Ovary (tissue), 9 donors: ENCODE results near the gene XRCC3. TPM values are rescaled to one million over a fixed set of nuclear protein-coding genes. Genes with fewer than 3 reads are reported as not detected.

Experiments used
- DNase-seq, 5 donors: peaks; one replicate each; pipeline ENCODE4 v3.0.0-alpha.2; 2019 to 2020
- H3K27ac ChIP-seq, 2 donors: fragments of 200-600 bp; one replicate each; pipeline versions ENCODE4 v1.5.1 to v1.8.0; 2019 to 2022
- H3K27me3 ChIP-seq: fragments of 200-600 bp; one replicate; pipeline ENCODE4 v1.8.0; 2022
- H3K36me3 ChIP-seq: fragments of 200-600 bp; sonication (generic); one replicate; pipeline ENCODE4 v1.5.1; 2019
- H3K4me1 ChIP-seq: one replicate; pipeline ENCODE4 v1.8.1; 2013; ENCODE audit warnings: mild to moderate bottlenecking, moderate library complexity; ENCODE audit not compliant: insufficient read depth
- H3K4me3 ChIP-seq: fragments of 200-600 bp; sonication (generic); one replicate; pipeline ENCODE4 v1.5.1; 2017
- H3K9me3 ChIP-seq, 2 donors: fragments of 200-600 bp in 1 of 2; sonication (generic) in 1 of 2; one replicate each; pipeline versions ENCODE4 v1.5.1 to v1.8.1; 2013 to 2019; ENCODE audit warnings: mild to moderate bottlenecking in 1 of 2, moderate library complexity in 1 of 2
- CTCF ChIP-seq, 3 donors: fragments of 450-650 bp in 2 of 3; fragments of 200-600 bp in 1 of 3; IDR thresholded peaks; one replicate each; pipeline versions ENCODE4 v1.5.1 to v1.8.0; 2016 to 2022; ENCODE audit warnings: antibody characterized with exemption in 3 of 3, mild to moderate bottlenecking in 1 of 3
- EP300 ChIP-seq: sonication (generic); formaldehyde crosslinking; IDR thresholded peaks from one replicate; pipeline ENCODE4 v1.6.1; 2017; ENCODE audit warnings: antibody characterized with exemption
- POLR2A ChIP-seq: fragments of 450-650 bp; IDR thresholded peaks from one replicate; pipeline ENCODE4 v1.6.1; 2017; ENCODE audit warnings: antibody characterized with exemption, mild to moderate bottlenecking, moderate library complexity
- WGBS, 3 donors: extraction: QIAGEN DNeasy Blood & Tissue Kit in 1 of 3; methylation state at CpG; one replicate each; pipeline versions ENCODE4 v1.1.5 to v1.1.7; 2013 to 2017; 5-methylcytosine and 5-hydroxymethylcytosine counted together
- intact Hi-C, 4 donors: fragments of 100-400 bp; cut with DNase I; formaldehyde crosslinking; loops; one replicate each; pipeline versions ENCODE4 v1.11.0 to v1.15.1; 2022 to 2023
- polyA plus RNA-seq, 2 donors: library from polyadenylated mRNA; stranded (reverse); fragments of 200-250 nt in 1 of 2; fragments of 350-450 nt in 1 of 2; fragmentation: Illumina TruSeq in 1 of 2; extraction: RNeasy Lipid Tissue Mini Kit (QIAGEN cat#74804) in 1 of 2; gene quantifications; one replicate each; pipeline ENCODE4 v1.2.3, GENCODE V29; 2013 to 2014
- total RNA-seq, 7 donors: library from RNA; depleted of rRNA in 2 of 7; stranded (reverse); fragments of >200 nt in 2 of 7; fragmentation: NEBNext Ultra II Directional in 3 of 7; extraction: Animal tissue kit (Norgen Biotek cat#: 25700) in 3 of 7; gene quantifications; one replicate each; pipeline versions ENCODE4 v1.1.0 to v1.2.4, GENCODE V29; 2016 to 2023
- donor health status: DM: no; HTN: no; CAD: no; lungs with moderate emphysema.
- donor health status: DM: no; HTN: no; CAD: no.
- donor health status: Bipolar disorder and iron deficiency.
- donor health status: DM: yes; HTN: yes; CAD: no.
- donor health status: DM: no; HTN: no; CAD: no.
- donor health status: DM: yes; HTN: yes; CAD: no.

Gene XRCC3
- total and polyA plus RNA-seq, 9 donors = 1.4 to 8.5 (median 3.7) TPM

GRCh38 chr14:103702095-103702494 is 13.2 kb downstream of the XRCC3 start:
- no peaks in the 10 kb centered on the region for H3K36me3 ChIP-seq
- H3K4me3 ChIP-seq = no peak overlapping the region
- H3K4me1 ChIP-seq = peaks cover 26% of the 10 kb centered on the region
- H3K27me3 ChIP-seq = no peaks in the 10 kb centered on the region
- TF ChIP-seq CTCF (IDR thresholded peaks at IDR 0.05) (no peak), POLR2A (no peak), EP300 (no peak)
- WGBS, 3 donors = 71 to 87% (median 80%) methylated on average over 5 of the region's 5 CpGs
- no peak overlapping the region for H3K27ac ChIP-seq
- intact Hi-C loops = no loop called here
- no peaks in the 10 kb centered on the region for H3K9me3 ChIP-seq
- no peak for DNase-seq

GRCh38 chr14:103700753-103701490 is 14.3 kb downstream of the XRCC3 start:
- 79 to 84% (median 83%) methylated on average over 19 to 21 of the region's 21 CpGs for WGBS, 3 donors
- Histone ChIP-seq H3K4me1 (peaks cover 32% of the 10 kb centered on the region), H3K27ac (no peak overlapping the region), H3K4me3 (no peak overlapping the region), H3K9me3 (no peaks in the 10 kb centered on the region), H3K27me3 (no peaks in the 10 kb centered on the region), H3K36me3 (no peaks in the 10 kb centered on the region)
- TF ChIP-seq CTCF (IDR thresholded peaks at IDR 0.05) (no peak), EP300 (no peak), POLR2A (no peak)
- intact Hi-C loops = no loop called here
- DNase-seq = peak in 1 of 5 donors; percentile 37

GRCh38 chr14:103699901-103700752 is 15.1 kb downstream of the XRCC3 start:
- no peak overlapping the region for H3K27ac ChIP-seq
- no peaks in the 10 kb centered on the region for H3K36me3 ChIP-seq

More at GRCh38 chr14:103699901-103700752, 15.1 kb downstream of the XRCC3 start:
- peaks cover 30% of the 10 kb centered on the region for H3K4me1 ChIP-seq
- no peak for DNase-seq
- intact Hi-C loops = no loop called here
- H3K9me3 ChIP-seq = no peaks in the 10 kb centered on the region
- TF ChIP-seq CTCF (IDR thresholded peaks at IDR 0.05) = no peak
- TF ChIP-seq EP300 = no peak
- no peak for TF ChIP-seq POLR2A
- WGBS, 3 donors = 78 to 84% (median 83%) methylated on average over 20 to 25 of the region's 25 CpGs
- H3K4me3 ChIP-seq = no peak overlapping the region
- no peaks in the 10 kb centered on the region for H3K27me3 ChIP-seq
